A549 treated with AZD2906 at 1 μM for 4 hours (cell line): ENCODE measurements around the gene MEFV. TPM values are rescaled to one million over a fixed set of nuclear protein-coding genes. Genes with fewer than 3 reads are reported as not detected.

ENCODE experiments used
- total RNA-seq: library from RNA; stranded (reverse); fragments of 200-300 nt; extraction: Qiagen RNA extraction; gene quantifications from 5 replicates; pipeline ENCODE4 v1.2.3, GENCODE V29; 2022

MEFV gene
- 0.02 to 0.05 TPM (median 0.02 TPM) in 3 of 5 replicates, not detected in the others for total RNA-seq

GRCh38 chr16:3256146-3256865 is at the start of gene MEFV:
MEFV (minus strand) TSS chr16:3256633; CDS start chr16:3256587, 46 bp downstream.

GRCh38 chr16:3305109-3306068 is 49.0 kb upstream of the MEFV start, which contains the start of the genes TIGD7 and ZNF75A:
TIGD7 (minus strand) TSS chr16:3305430; CDS start chr16:3300614, 4,816 bp downstream.
ZNF75A (plus strand) TSS chr16:3305497; CDS start chr16:3308429, 2,932 bp downstream.

GRCh38 chr16:3282730-3283542 is 26.5 kb upstream of the MEFV start, which contains the start of gene ZNF263:
ZNF263 (plus strand) TSS chr16:3283491; CDS start chr16:3283819, 328 bp downstream.

GRCh38 chr16:3234857-3235561 is 21.4 kb downstream of the MEFV start, which contains the start of gene ZNF200:
ZNF200 (minus strand) TSS chr16:3235158; CDS start chr16:3233755, 1,403 bp downstream.

Other genes starting within 250 kb of the MEFV start
- 0.25 to 0.37 TPM (median 0.31 TPM) in 5 replicates for gene CLDN9, start 243.7 kb downstream of the MEFV start, total RNA-seq
- gene CLDN6, start 238.4 kb downstream of the MEFV start, total RNA-seq = 0.18 to 0.44 TPM (median 0.29 TPM) in 5 replicates
- 400 to 615 TPM (median 501 TPM) in 5 replicates for gene TNFRSF12A, start 236.3 kb downstream of the MEFV start, total RNA-seq
- 208 to 263 TPM (median 244 TPM) in 5 replicates for gene HCFC1R1, start 232.7 kb downstream of the MEFV start, total RNA-seq
- 25.1 to 35.5 TPM (median 32.7 TPM) in 5 replicates for gene THOC6, start 232.6 kb downstream of the MEFV start, total RNA-seq
- gene BICDL2, start 219.7 kb downstream of the MEFV start, total RNA-seq = not detected in 5 replicates
- gene MMP25, start 210.1 kb downstream of the MEFV start, total RNA-seq = 0.89 to 1.4 TPM (median 1.3 TPM) in 5 replicates
- 23.0 to 37.5 TPM (median 30.1 TPM) in 5 replicates for gene IL32, start 191.0 kb downstream of the MEFV start, total RNA-seq
- 0.03 to 0.05 TPM in 2 of 5 replicates, not detected in the others for gene ZSCAN10, start 157.3 kb downstream of the MEFV start, total RNA-seq
- gene ZNF205, start 144.0 kb downstream of the MEFV start, total RNA-seq = 11.6 to 15.6 TPM (median 14.9 TPM) in 5 replicates
- 9.7 to 13.1 TPM (median 12.8 TPM) in 5 replicates for gene ZNF213, start 121.6 kb downstream of the MEFV start, total RNA-seq
- gene OR1F1, start 68.4 kb downstream of the MEFV start, total RNA-seq = 0.13 to 0.59 TPM (median 0.21 TPM) in 5 replicates
- 7.1 to 10.0 TPM (median 7.6 TPM) in 5 replicates for gene ZNF200, start 21.5 kb downstream of the MEFV start, total RNA-seq
- 33.6 to 39.0 TPM (median 34.1 TPM) in 5 replicates for gene ZNF263, start 26.9 kb upstream of the MEFV start, total RNA-seq
- 0.72 to 1.4 TPM (median 1.2 TPM) in 5 replicates for gene TIGD7, start 48.8 kb upstream of the MEFV start, total RNA-seq
- gene ZNF75A, start 48.9 kb upstream of the MEFV start, total RNA-seq = 9.5 to 10.4 TPM (median 9.7 TPM) in 5 replicates
- gene OR2C1, start 99.3 kb upstream of the MEFV start, total RNA-seq = not detected in 5 replicates
- 10.8 to 18.4 TPM (median 14.8 TPM) in 5 replicates for gene ZSCAN32, start 144.4 kb upstream of the MEFV start, total RNA-seq
- 12.3 to 14.5 TPM (median 12.8 TPM) in 5 replicates for gene ZNF174, start 144.6 kb upstream of the MEFV start, total RNA-seq
- 0.95 to 1.3 TPM (median 1.0 TPM) in 5 replicates for gene ZNF597, start 186.9 kb upstream of the MEFV start, total RNA-seq
- gene NAA60, start 187.0 kb upstream of the MEFV start, total RNA-seq = 46.2 to 54.0 TPM (median 52.7 TPM) in 5 replicates
- not detected in 5 replicates for gene C16orf90, start 238.9 kb upstream of the MEFV start, total RNA-seq
- 17.4 to 20.5 TPM (median 19.0 TPM) in 5 replicates for gene CLUAP1, start 244.4 kb upstream of the MEFV start, total RNA-seq